A549 (cell line): ENCODE data around the gene SLFN12L.

Source experiments
- POLR2A ChIP-seq: IDR thresholded peaks from 2 replicates; pipeline ENCODE4 v1.6.1; 2012; ENCODE audit warnings: mild to moderate bottlenecking, low read length
- RFX5 ChIP-seq: fragments of 450-650 bp; IDR thresholded peaks from 2 replicates; pipeline ENCODE4 v1.7.1; 2014; ENCODE audit warnings: antibody characterized with exemption, mild to moderate bottlenecking, moderate library complexity
- SMC3 ChIP-seq: fragments of >200 bp; sonication (Bioruptor Twin); formaldehyde crosslinking; IDR thresholded peaks from 3 replicates; pipeline ENCODE4 v1.6.1; 2018; ENCODE audit warnings: inconsistent platforms
- ZC3H11A ChIP-seq: fragments of 450-650 bp; IDR thresholded peaks from 2 replicates; pipeline ENCODE4 v1.6.1; 2014; ENCODE audit warnings: antibody characterized with exemption, mild to moderate bottlenecking
- TF ChIP-seq, protein P1 (sequence below): fragments of >200 bp; sonication (Bioruptor Twin); formaldehyde crosslinking; IDR thresholded peaks from 3 replicates; pipeline ENCODE4 v1.5.1; 2016
- TF ChIP-seq, protein P2 (sequence below): fragments of 450-650 bp; IDR thresholded peaks from 2 replicates; pipeline ENCODE4 v1.6.1; 2014; ENCODE audit warnings: antibody characterized with exemption

DNA sequence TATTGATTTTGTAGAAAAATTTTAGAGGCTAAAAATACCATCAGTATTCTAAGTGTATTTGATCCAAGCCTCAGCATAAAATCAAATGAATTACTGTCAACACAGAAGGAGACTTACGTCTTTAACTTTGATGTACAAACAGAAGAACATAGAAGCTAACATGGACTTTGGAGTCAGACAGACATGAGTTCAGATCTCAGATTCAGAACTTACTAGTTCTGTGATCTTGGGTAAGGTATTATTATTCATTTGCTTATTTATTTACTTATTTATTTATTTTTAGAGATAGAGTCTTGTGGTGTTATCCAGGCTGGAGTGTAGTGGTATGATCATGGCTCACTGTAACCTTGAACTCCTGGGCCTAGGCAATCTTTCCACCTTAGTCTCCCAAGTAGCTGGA, 4.0 kb upstream of the SLFN12L start:
- TF ChIP-seq SMC3 (no peak), POLR2A (no peak), RFX5 (no peak), ZC3H11A (no peak)
- TF ChIP-seq, protein P1, sequence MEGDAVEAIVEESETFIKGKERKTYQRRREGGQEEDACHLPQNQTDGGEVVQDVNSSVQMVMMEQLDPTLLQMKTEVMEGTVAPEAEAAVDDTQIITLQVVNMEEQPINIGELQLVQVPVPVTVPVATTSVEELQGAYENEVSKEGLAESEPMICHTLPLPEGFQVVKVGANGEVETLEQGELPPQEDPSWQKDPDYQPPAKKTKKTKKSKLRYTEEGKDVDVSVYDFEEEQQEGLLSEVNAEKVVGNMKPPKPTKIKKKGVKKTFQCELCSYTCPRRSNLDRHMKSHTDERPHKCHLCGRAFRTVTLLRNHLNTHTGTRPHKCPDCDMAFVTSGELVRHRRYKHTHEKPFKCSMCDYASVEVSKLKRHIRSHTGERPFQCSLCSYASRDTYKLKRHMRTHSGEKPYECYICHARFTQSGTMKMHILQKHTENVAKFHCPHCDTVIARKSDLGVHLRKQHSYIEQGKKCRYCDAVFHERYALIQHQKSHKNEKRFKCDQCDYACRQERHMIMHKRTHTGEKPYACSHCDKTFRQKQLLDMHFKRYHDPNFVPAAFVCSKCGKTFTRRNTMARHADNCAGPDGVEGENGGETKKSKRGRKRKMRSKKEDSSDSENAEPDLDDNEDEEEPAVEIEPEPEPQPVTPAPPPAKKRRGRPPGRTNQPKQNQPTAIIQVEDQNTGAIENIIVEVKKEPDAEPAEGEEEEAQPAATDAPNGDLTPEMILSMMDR = no peak
- TF ChIP-seq, protein P2, sequence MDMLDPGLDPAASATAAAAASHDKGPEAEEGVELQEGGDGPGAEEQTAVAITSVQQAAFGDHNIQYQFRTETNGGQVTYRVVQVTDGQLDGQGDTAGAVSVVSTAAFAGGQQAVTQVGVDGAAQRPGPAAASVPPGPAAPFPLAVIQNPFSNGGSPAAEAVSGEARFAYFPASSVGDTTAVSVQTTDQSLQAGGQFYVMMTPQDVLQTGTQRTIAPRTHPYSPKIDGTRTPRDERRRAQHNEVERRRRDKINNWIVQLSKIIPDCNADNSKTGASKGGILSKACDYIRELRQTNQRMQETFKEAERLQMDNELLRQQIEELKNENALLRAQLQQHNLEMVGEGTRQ = no peak
